PC-9 (cell line): ENCODE data around the gene PPCDC.

Experiments
- CTCF ChIP-seq: fragments of 200-600 bp; sonication (generic); conservative IDR thresholded peaks from 2 replicates; pipeline ENCODE4 v1.6.1; 2017; ENCODE audit warnings: mixed run types, antibody characterized with exemption, mild to moderate bottlenecking, moderate library complexity
- EZH2 ChIP-seq: fragments of 200-600 bp; sonication (generic); IDR thresholded peaks from 2 replicates; pipeline ENCODE4 v1.8.0; 2017; ENCODE audit warnings: antibody characterized with exemption, low read depth

GRCh38 chr15:74982183-74982582 lies 41.2 kb upstream of the PPCDC start:
- TF ChIP-seq CTCF (no peak), EZH2 (no peak)
